HEK293 (cell line): ENCODE data around the gene ABCA7.

ENCODE experiments used
- CTCF ChIA-PET: fragments of 350-600 bp; formaldehyde crosslinking; extraction: SDS; loops from one replicate; lab custom pipeline; 2021; ENCODE audit warnings: antibody characterized with exemption; lab: Yijun Ruan, JAX
- POLR2A ChIA-PET: fragments of 300-600 bp; formaldehyde crosslinking; extraction: SDS; loops from one replicate; lab custom pipeline; 2020; ENCODE audit warnings: antibody characterized with exemption, inconsistent platforms; lab: Yijun Ruan, JAX
- H3K27ac ChIP-seq: fragments of 200-500 bp; sonication (Bioruptor generic); 2 replicates; pipeline ENCODE4 v1.5.1; 2014; ENCODE audit warnings: low read depth, low read length, control low read depth, inconsistent platforms; ENCODE audit errors: extremely low read depth
- H3K36me3 ChIP-seq, 2 experiments: fragments of 200-500 bp in 1 of 2; sonication (Bioruptor generic) in 1 of 2; 1 replicate in 1 of 2; 2 replicates in 1 of 2; pipeline ENCODE4 v1.5.1; 2014 to 2017; ENCODE audit warnings: inconsistent platforms in 2 of 2, low read length in 2 of 2; ENCODE audit not compliant: control insufficient read depth in 2 of 2, insufficient read depth in 1 of 2
- H3K4me1 ChIP-seq: fragments of 200-500 bp; sonication (Bioruptor generic); 2 replicates; pipeline ENCODE4 v1.5.1; 2014; ENCODE audit warnings: mild to moderate bottlenecking, low read length, inconsistent platforms; ENCODE audit not compliant: control insufficient read depth, insufficient read depth
- H3K4me3 ChIP-seq: 2 replicates; pipeline ENCODE4 v1.5.1; 2011; ENCODE audit warnings: low read depth, mild to moderate bottlenecking, control low read depth, low read length, moderate library complexity
- H3K9me3 ChIP-seq: fragments of 200-500 bp; sonication (Bioruptor generic); 2 replicates; pipeline ENCODE4 v1.5.1; 2014; ENCODE audit warnings: low read depth, low read length, inconsistent platforms; ENCODE audit not compliant: control insufficient read depth, insufficient read depth
- BCL11A ChIP-seq: fragments of 450-650 bp; formaldehyde crosslinking; IDR thresholded peaks from 2 replicates; pipeline ENCODE4 v1.5.1; 2016; ENCODE audit warnings: low read depth, missing biosample characterization, missing genetic modification characterization
- FEZF1 ChIP-seq: fragments of 450-650 bp; formaldehyde crosslinking; IDR thresholded peaks from 2 replicates; pipeline ENCODE4 v1.5.1; 2016; ENCODE audit warnings: missing biosample characterization, missing genetic modification characterization
- MEIS1 ChIP-seq: sonication (generic); formaldehyde crosslinking; IDR thresholded peaks from 2 replicates; pipeline ENCODE4 v1.8.1; 2022; ENCODE audit warnings: missing genetic modification reagents, mild to moderate bottlenecking, borderline replicate concordance
- OSR2 ChIP-seq: fragments of 450-650 bp; formaldehyde crosslinking; IDR thresholded peaks from 2 replicates; pipeline ENCODE4 v1.5.1; 2016; ENCODE audit warnings: missing biosample characterization, missing genetic modification characterization
- REST ChIP-seq: fragments of 450-650 bp; formaldehyde crosslinking; IDR thresholded peaks from 2 replicates; pipeline ENCODE4 v1.5.1; 2016; ENCODE audit warnings: missing biosample characterization, missing genetic modification characterization
- SCRT1 ChIP-seq: fragments of 450-650 bp; formaldehyde crosslinking; IDR thresholded peaks from 2 replicates; pipeline ENCODE4 v1.5.1; 2016; ENCODE audit warnings: missing biosample characterization, missing genetic modification characterization, borderline replicate concordance
- SCRT2 ChIP-seq: fragments of 450-650 bp; formaldehyde crosslinking; IDR thresholded peaks from 2 replicates; pipeline ENCODE4 v1.5.1; 2016; ENCODE audit warnings: missing biosample characterization, missing genetic modification characterization
- ZBTB20 ChIP-seq: fragments of 450-650 bp; formaldehyde crosslinking; IDR thresholded peaks from 2 replicates; pipeline ENCODE4 v1.5.1; 2016; ENCODE audit warnings: missing biosample characterization, missing genetic modification characterization
- ZEB2 ChIP-seq: fragments of 450-650 bp; formaldehyde crosslinking; IDR thresholded peaks from 2 replicates; pipeline ENCODE4 v1.5.1; 2016; ENCODE audit warnings: missing biosample characterization, missing genetic modification characterization
- ZNF16 ChIP-seq: fragments of 450-650 bp; formaldehyde crosslinking; IDR thresholded peaks from 2 replicates; pipeline ENCODE4 v1.5.1; 2016; ENCODE audit warnings: low read depth, missing biosample characterization, missing genetic modification characterization
- ZNF18 ChIP-seq: fragments of 450-650 bp; formaldehyde crosslinking; IDR thresholded peaks from 2 replicates; pipeline ENCODE4 v1.5.1; 2016; ENCODE audit warnings: missing biosample characterization, missing genetic modification characterization
- ZNF202 ChIP-seq: fragments of 450-650 bp; formaldehyde crosslinking; IDR thresholded peaks from 2 replicates; pipeline ENCODE4 v1.5.1; 2016; ENCODE audit warnings: missing biosample characterization, missing genetic modification characterization, borderline replicate concordance
- ZNF623 ChIP-seq: fragments of 450-650 bp; formaldehyde crosslinking; IDR thresholded peaks from 2 replicates; pipeline ENCODE4 v1.5.1; 2016; ENCODE audit warnings: missing biosample characterization, missing genetic modification characterization
- ZNF664 ChIP-seq: fragments of 450-650 bp; formaldehyde crosslinking; IDR thresholded peaks from 2 replicates; pipeline ENCODE4 v1.5.1; 2016; ENCODE audit warnings: missing biosample characterization, missing genetic modification characterization
- ZNF776 ChIP-seq: fragments of 450-650 bp; formaldehyde crosslinking; IDR thresholded peaks from 2 replicates; pipeline ENCODE4 v1.5.0; 2017; ENCODE audit warnings: missing biosample characterization, missing genetic modification characterization, borderline replicate concordance
- ZNF777 ChIP-seq: fragments of 450-650 bp; formaldehyde crosslinking; IDR thresholded peaks from 2 replicates; pipeline ENCODE4 v1.5.1; 2017; ENCODE audit warnings: missing biosample characterization, missing genetic modification characterization, borderline replicate concordance
- ZNF792 ChIP-seq: fragments of 450-650 bp; formaldehyde crosslinking; IDR thresholded peaks from 2 replicates; pipeline ENCODE4 v1.5.1; 2016; ENCODE audit warnings: missing biosample characterization, missing genetic modification characterization
- ZXDB ChIP-seq: fragments of 450-650 bp; formaldehyde crosslinking; IDR thresholded peaks from 2 replicates; pipeline ENCODE4 v1.5.1; 2016; ENCODE audit warnings: missing biosample characterization, missing genetic modification characterization
- TF ChIP-seq, protein P1 (sequence below): fragments of 450-650 bp; formaldehyde crosslinking; IDR thresholded peaks from 2 replicates; pipeline ENCODE4 v1.5.1; 2017; ENCODE audit warnings: missing biosample characterization, missing genetic modification characterization
- TF ChIP-seq, protein P2 (sequence below): fragments of 450-650 bp; formaldehyde crosslinking; IDR thresholded peaks from 2 replicates; pipeline ENCODE4 v1.5.1; 2017; ENCODE audit warnings: missing biosample characterization, missing genetic modification characterization
- TF ChIP-seq, protein P3 (sequence below): fragments of 450-650 bp; formaldehyde crosslinking; IDR thresholded peaks from 2 replicates; pipeline ENCODE4 v1.5.1; 2016; ENCODE audit warnings: missing biosample characterization, missing genetic modification characterization, borderline replicate concordance
- TF ChIP-seq, protein P4 (sequence below): fragments of 450-650 bp; formaldehyde crosslinking; IDR thresholded peaks from 2 replicates; pipeline ENCODE4 v1.5.1; 2016; ENCODE audit warnings: missing biosample characterization, missing genetic modification characterization

ABCA7 gene

GRCh38 chr19:1113986-1114483 is 74.1 kb downstream of the ABCA7 start:
- Histone ChIP-seq H3K36me3 (peaks cover 0 to 42% of the 10 kb centered on the region in 2 experiments; a peak in 2 of 3 replicates), H3K4me1 (peaks cover 4% of the 10 kb centered on the region; the same call in 1 of the 2 replicates), H3K9me3 (no peaks in the 10 kb centered on the region), H3K27ac (no peak overlapping the region), H3K4me3 (no peak overlapping the region)
- ChIA-PET POLR2A (interaction anchor here (0.7 to 1.7 kb wide), 4 partner anchors 78 to 155 kb away, joined by 3 to 8 read pairs (median 6); partner anchors contain the start of gene CIRBP), CTCF (interaction anchor here (0.7 to 3.9 kb wide), 22 partner anchors 10 to 202 kb away, joined by 3 to 40 read pairs (median 4); partner anchors contain the start of genes CBARP, GPX4 and RNU6-2)
- TF ChIP-seq ZNF776 (no peak), ZXDB (tag by site-specific recombination) (no peak), SCRT1 (tag by site-specific recombination) (0 out of 2 replicates have a peak, but pooled peaks have one; percentile 17), MEIS1 (CRISPR knock-in tag) (no peak), ZBTB20 (no peak), OSR2 (tag by site-specific recombination) (no peak), ZNF623 (no peak), ZNF18 (tag by site-specific recombination) (no peak), BCL11A (tag by site-specific recombination) (peak; percentile 23; the same call in 1 of the 2 replicates), ZNF777 (tag by site-specific recombination) (no peak), ZNF202 (tag by site-specific recombination) (no peak), ZNF16 (tag by site-specific recombination) (no peak), ZNF664 (tag by site-specific recombination) (no peak), ZEB2 (no peak), SCRT2 (tag by site-specific recombination) (peak; percentile 44), ZNF792 (tag by site-specific recombination) (no peak), REST (peak; percentile 67; the same call in 1 of the 2 replicates), FEZF1 (tag by site-specific recombination) (no peak)
- TF ChIP-seq, protein P1, sequence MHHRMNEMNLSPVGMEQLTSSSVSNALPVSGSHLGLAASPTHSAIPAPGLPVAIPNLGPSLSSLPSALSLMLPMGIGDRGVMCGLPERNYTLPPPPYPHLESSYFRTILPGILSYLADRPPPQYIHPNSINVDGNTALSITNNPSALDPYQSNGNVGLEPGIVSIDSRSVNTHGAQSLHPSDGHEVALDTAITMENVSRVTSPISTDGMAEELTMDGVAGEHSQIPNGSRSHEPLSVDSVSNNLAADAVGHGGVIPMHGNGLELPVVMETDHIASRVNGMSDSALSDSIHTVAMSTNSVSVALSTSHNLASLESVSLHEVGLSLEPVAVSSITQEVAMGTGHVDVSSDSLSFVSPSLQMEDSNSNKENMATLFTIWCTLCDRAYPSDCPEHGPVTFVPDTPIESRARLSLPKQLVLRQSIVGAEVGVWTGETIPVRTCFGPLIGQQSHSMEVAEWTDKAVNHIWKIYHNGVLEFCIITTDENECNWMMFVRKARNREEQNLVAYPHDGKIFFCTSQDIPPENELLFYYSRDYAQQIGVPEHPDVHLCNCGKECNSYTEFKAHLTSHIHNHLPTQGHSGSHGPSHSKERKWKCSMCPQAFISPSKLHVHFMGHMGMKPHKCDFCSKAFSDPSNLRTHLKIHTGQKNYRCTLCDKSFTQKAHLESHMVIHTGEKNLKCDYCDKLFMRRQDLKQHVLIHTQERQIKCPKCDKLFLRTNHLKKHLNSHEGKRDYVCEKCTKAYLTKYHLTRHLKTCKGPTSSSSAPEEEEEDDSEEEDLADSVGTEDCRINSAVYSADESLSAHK = no peak
- TF ChIP-seq, protein P2, sequence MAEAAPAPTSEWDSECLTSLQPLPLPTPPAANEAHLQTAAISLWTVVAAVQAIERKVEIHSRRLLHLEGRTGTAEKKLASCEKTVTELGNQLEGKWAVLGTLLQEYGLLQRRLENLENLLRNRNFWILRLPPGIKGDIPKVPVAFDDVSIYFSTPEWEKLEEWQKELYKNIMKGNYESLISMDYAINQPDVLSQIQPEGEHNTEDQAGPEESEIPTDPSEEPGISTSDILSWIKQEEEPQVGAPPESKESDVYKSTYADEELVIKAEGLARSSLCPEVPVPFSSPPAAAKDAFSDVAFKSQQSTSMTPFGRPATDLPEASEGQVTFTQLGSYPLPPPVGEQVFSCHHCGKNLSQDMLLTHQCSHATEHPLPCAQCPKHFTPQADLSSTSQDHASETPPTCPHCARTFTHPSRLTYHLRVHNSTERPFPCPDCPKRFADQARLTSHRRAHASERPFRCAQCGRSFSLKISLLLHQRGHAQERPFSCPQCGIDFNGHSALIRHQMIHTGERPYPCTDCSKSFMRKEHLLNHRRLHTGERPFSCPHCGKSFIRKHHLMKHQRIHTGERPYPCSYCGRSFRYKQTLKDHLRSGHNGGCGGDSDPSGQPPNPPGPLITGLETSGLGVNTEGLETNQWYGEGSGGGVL = no peak
- TF ChIP-seq, protein P3, sequence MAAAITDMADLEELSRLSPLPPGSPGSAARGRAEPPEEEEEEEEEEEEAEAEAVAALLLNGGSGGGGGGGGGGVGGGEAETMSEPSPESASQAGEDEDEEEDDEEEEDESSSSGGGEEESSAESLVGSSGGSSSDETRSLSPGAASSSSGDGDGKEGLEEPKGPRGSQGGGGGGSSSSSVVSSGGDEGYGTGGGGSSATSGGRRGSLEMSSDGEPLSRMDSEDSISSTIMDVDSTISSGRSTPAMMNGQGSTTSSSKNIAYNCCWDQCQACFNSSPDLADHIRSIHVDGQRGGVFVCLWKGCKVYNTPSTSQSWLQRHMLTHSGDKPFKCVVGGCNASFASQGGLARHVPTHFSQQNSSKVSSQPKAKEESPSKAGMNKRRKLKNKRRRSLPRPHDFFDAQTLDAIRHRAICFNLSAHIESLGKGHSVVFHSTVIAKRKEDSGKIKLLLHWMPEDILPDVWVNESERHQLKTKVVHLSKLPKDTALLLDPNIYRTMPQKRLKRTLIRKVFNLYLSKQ (tag by site-specific recombination) = no peak
- TF ChIP-seq, protein P4, sequence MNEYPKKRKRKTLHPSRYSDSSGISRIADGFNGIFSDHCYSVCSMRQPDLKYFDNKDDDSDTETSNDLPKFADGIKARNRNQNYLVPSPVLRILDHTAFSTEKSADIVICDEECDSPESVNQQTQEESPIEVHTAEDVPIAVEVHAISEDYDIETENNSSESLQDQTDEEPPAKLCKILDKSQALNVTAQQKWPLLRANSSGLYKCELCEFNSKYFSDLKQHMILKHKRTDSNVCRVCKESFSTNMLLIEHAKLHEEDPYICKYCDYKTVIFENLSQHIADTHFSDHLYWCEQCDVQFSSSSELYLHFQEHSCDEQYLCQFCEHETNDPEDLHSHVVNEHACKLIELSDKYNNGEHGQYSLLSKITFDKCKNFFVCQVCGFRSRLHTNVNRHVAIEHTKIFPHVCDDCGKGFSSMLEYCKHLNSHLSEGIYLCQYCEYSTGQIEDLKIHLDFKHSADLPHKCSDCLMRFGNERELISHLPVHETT (tag by site-specific recombination) = no peak
